Liver (tissue), 3 donors: ENCODE results near the gene EML5.

Experiments
- TAF1 ChIP-seq: conservative IDR thresholded peaks from 2 replicates; pipeline ENCODE4 v1.6.1; 2016; ENCODE audit warnings: antibody characterized with exemption, mild to moderate bottlenecking
- YY1 ChIP-seq: IDR thresholded peaks from 2 replicates; pipeline ENCODE4 v1.6.1; 2016; ENCODE audit warnings: antibody characterized with exemption, mild to moderate bottlenecking
- TF ChIP-seq, protein P1 (sequence below): fragments of 150-350 bp; IDR thresholded peaks from 2 replicates; pipeline ENCODE4 v1.5.1; 2017; ENCODE audit warnings: improper control_type of control experiment, low read depth, low read length; ENCODE audit not compliant: missing input control
- donor health status: healthy.
- donor health status: healthy.

DNA sequence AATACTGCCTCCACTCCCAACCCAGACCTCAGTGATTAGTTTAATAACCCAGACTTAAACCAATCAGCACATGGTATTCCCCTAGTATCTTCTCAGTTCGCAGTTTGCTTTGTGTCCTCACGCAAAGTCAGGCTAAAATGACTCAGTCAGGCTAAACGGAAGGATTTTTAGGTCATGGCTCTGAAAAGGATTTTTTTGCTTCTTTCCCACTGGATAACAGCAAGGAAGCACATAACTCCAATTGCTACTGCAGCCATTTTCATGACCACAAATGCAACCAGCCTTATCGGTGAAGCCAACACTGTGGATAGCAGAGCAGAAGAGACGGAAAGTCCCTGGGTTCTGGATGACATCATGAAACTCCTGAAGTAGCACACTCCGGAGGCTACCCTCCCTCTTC lies 162.2 kb downstream of the EML5 start:
- TF ChIP-seq TAF1 (no peak), YY1 (no peak)
- TF ChIP-seq, protein P1, sequence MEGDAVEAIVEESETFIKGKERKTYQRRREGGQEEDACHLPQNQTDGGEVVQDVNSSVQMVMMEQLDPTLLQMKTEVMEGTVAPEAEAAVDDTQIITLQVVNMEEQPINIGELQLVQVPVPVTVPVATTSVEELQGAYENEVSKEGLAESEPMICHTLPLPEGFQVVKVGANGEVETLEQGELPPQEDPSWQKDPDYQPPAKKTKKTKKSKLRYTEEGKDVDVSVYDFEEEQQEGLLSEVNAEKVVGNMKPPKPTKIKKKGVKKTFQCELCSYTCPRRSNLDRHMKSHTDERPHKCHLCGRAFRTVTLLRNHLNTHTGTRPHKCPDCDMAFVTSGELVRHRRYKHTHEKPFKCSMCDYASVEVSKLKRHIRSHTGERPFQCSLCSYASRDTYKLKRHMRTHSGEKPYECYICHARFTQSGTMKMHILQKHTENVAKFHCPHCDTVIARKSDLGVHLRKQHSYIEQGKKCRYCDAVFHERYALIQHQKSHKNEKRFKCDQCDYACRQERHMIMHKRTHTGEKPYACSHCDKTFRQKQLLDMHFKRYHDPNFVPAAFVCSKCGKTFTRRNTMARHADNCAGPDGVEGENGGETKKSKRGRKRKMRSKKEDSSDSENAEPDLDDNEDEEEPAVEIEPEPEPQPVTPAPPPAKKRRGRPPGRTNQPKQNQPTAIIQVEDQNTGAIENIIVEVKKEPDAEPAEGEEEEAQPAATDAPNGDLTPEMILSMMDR, result no peak
